GM19025 (cell line): ENCODE measurements around the gene SLC7A14.

Experiments used
- ATAC-seq: cut with Tn5 transposase; IDR thresholded peaks from one replicate; pipeline ENCODE4 v1.9.1; 2021; ENCODE audit warnings: mild to moderate bottlenecking, low read depth, moderate library complexity; ENCODE audit not compliant: unreplicated experiment

The SLC7A14 gene

GRCh38 chr3:170585937-170586310 lies at the start of gene SLC7A14:
SLC7A14 (minus strand) TSS chr3:170586075; CDS start chr3:170526936, 59,139 bp downstream.
- ATAC-seq: no peak

- ATAC-seq: no peak
Observed at GRCh38 chr3:170635385-170635735, 49.5 kb upstream of the SLC7A14 start.

GRCh38 chr3:170634663-170635384 lies 48.9 kb upstream of the SLC7A14 start:
- peak; percentile 65 for ATAC-seq

- ATAC-seq: no peak
Observed at GRCh38 chr3:170633573-170633972, 47.7 kb upstream of the SLC7A14 start.

GRCh38 chr3:170632780-170633179 lies 46.9 kb upstream of the SLC7A14 start:
- ATAC-seq: peak; percentile 69

- ATAC-seq: no peak
Observed at GRCh38 chr3:170631755-170632488, 46.0 kb upstream of the SLC7A14 start.

- no peak for ATAC-seq
Observed at GRCh38 chr3:170623524-170623923, 37.6 kb upstream of the SLC7A14 start.

GRCh38 chr3:170622369-170623159 lies 36.7 kb upstream of the SLC7A14 start:
- no peak for ATAC-seq

GRCh38 chr3:170621256-170621655 lies 35.4 kb upstream of the SLC7A14 start:
- ATAC-seq: no peak

GRCh38 chr3:170614214-170614966 lies 28.5 kb upstream of the SLC7A14 start:
- no peak for ATAC-seq

- no peak for ATAC-seq
Observed at GRCh38 chr3:170611751-170612150, 25.9 kb upstream of the SLC7A14 start.

- ATAC-seq: no peak
Observed at GRCh38 chr3:170610321-170610884, 24.5 kb upstream of the SLC7A14 start.

- ATAC-seq: no peak
Observed at GRCh38 chr3:170608475-170608874, 22.6 kb upstream of the SLC7A14 start.

GRCh38 chr3:170606675-170607074 lies 20.8 kb upstream of the SLC7A14 start:
- no peak for ATAC-seq

GRCh38 chr3:170605490-170605889 lies 19.6 kb upstream of the SLC7A14 start:
- no peak for ATAC-seq

- no peak for ATAC-seq
Observed at GRCh38 chr3:170603770-170604510, 18.1 kb upstream of the SLC7A14 start.

GRCh38 chr3:170602556-170602955 lies 16.7 kb upstream of the SLC7A14 start:
- ATAC-seq: no peak

GRCh38 chr3:170600005-170600624 lies 14.2 kb upstream of the SLC7A14 start:
- ATAC-seq: no peak

- ATAC-seq: no peak
Observed at GRCh38 chr3:170599091-170599490, 13.2 kb upstream of the SLC7A14 start.
